GM18498 (cell line): Measurements from ENCODE around the gene RBM18.

Source experiments
- ATAC-seq: cut with Tn5 transposase; IDR thresholded peaks from one replicate; pipeline ENCODE4 v1.9.1; 2021; ENCODE audit warnings: mild to moderate bottlenecking, moderate library complexity; ENCODE audit not compliant: unreplicated experiment

RBM18 gene

GRCh38 chr9:122223435-122223834 lies 41.2 kb downstream of the RBM18 start:
- ATAC-seq = no peak

- ATAC-seq = no peak
These were observed 41.8 kb downstream of the RBM18 start for GRCh38 chr9:122222791-122223190.

- no peak for ATAC-seq
These were observed 43.3 kb downstream of the RBM18 start for GRCh38 chr9:122221183-122221811.

GRCh38 chr9:122220673-122221182 lies 43.9 kb downstream of the RBM18 start:
- ATAC-seq = no peak

GRCh38 chr9:122219856-122220672 lies 44.6 kb downstream of the RBM18 start:
- ATAC-seq = no peak

GRCh38 chr9:122218935-122219855 lies 45.4 kb downstream of the RBM18 start:
- ATAC-seq = no peak

GRCh38 chr9:122218071-122218934 lies 46.3 kb downstream of the RBM18 start:
- no peak for ATAC-seq

GRCh38 chr9:122217640-122218039 lies 47.0 kb downstream of the RBM18 start:
- ATAC-seq = no peak

- no peak for ATAC-seq
These were observed 47.7 kb downstream of the RBM18 start for GRCh38 chr9:122216798-122217418.

- ATAC-seq = no peak
These were observed 48.4 kb downstream of the RBM18 start for GRCh38 chr9:122216138-122216797.

GRCh38 chr9:122215663-122216062 lies 49.0 kb downstream of the RBM18 start:
- no peak for ATAC-seq

- ATAC-seq = no peak
These were observed 50.1 kb downstream of the RBM18 start for GRCh38 chr9:122214507-122214906.

- peak; percentile 65 for ATAC-seq
These were observed 50.8 kb downstream of the RBM18 start for GRCh38 chr9:122213589-122214413.

GRCh38 chr9:122213102-122213588 lies 51.5 kb downstream of the RBM18 start:
- ATAC-seq = no peak

- ATAC-seq = no peak
These were observed 52.1 kb downstream of the RBM18 start for GRCh38 chr9:122212473-122213004.

- no peak for ATAC-seq
These were observed 55.2 kb downstream of the RBM18 start for GRCh38 chr9:122209451-122209850.

GRCh38 chr9:122207096-122207495 lies 57.5 kb downstream of the RBM18 start:
- no peak for ATAC-seq
